HepG2 (cell line): ENCODE measurements around the gene PKIB. TPM values are rescaled to one million over a fixed set of nuclear protein-coding genes. Genes with fewer than 3 reads are reported as not detected.

ENCODE experiments used
- CBFB ChIP-seq: sonication (generic); formaldehyde crosslinking; IDR thresholded peaks from 2 replicates; pipeline ENCODE4 v1.4.0; 2020; ENCODE audit warnings: missing genetic modification reagents
- DNMT1 ChIP-seq: sonication (generic); formaldehyde crosslinking; IDR thresholded peaks from 2 replicates; pipeline ENCODE4 v1.5.1; 2020; ENCODE audit warnings: mild to moderate bottlenecking, missing genetic modification reagents
- KDM2A ChIP-seq: sonication (generic); formaldehyde crosslinking; IDR thresholded peaks from 2 replicates; pipeline ENCODE4 v1.4.0; 2020; ENCODE audit warnings: low read depth, missing genetic modification reagents, borderline replicate concordance
- MAZ ChIP-seq, 2 experiments: sonication (generic) in 1 of 2; formaldehyde crosslinking in 1 of 2; IDR thresholded peaks; 2 replicates each; pipeline versions ENCODE4 v1.5.0 to v1.6.1; 2012 to 2020; ENCODE audit warnings: low read depth in 2 of 2, mild to moderate bottlenecking in 2 of 2, borderline replicate concordance in 1 of 2, improper control_type of control experiment in 1 of 2, low read length in 1 of 2, missing genetic modification reagents in 1 of 2, moderate library complexity in 1 of 2
- MBD4 ChIP-seq: IDR thresholded peaks from 2 replicates; pipeline ENCODE4 v1.6.1; 2012; ENCODE audit warnings: low read length, inconsistent platforms, borderline replicate concordance
- PAXIP1 ChIP-seq: sonication (generic); formaldehyde crosslinking; conservative IDR thresholded peaks from 2 replicates; pipeline ENCODE4 v1.4.0; 2020; ENCODE audit warnings: mild to moderate bottlenecking, missing genetic modification reagents, moderate library complexity
- RERE ChIP-seq: IDR thresholded peaks from 2 replicates; pipeline ENCODE4 v1.6.1; 2016; ENCODE audit warnings: low read depth, missing genetic modification reagents, missing compliant biosample characterization
- ZFP36L1 ChIP-seq: sonication (generic); formaldehyde crosslinking; IDR thresholded peaks from 2 replicates; pipeline ENCODE4 v1.8.0; 2022; ENCODE audit warnings: mild to moderate bottlenecking, missing genetic modification reagents, moderate library complexity
- ZNF180 ChIP-seq: sonication (generic); formaldehyde crosslinking; IDR thresholded peaks from 2 replicates; pipeline ENCODE4 v1.4.0; 2020; ENCODE audit warnings: low read depth, missing genetic modification reagents, borderline replicate concordance
- ZNF414 ChIP-seq: sonication (generic); formaldehyde crosslinking; IDR thresholded peaks from 2 replicates; pipeline ENCODE4 v1.5.0; 2020; ENCODE audit warnings: missing genetic modification reagents
- ZNF549 ChIP-seq: sonication (generic); formaldehyde crosslinking; IDR thresholded peaks from 2 replicates; pipeline ENCODE4 v1.5.0; 2020; ENCODE audit warnings: missing genetic modification reagents
- ZNF784 ChIP-seq: sonication (generic); formaldehyde crosslinking; IDR thresholded peaks from 2 replicates; pipeline ENCODE4 v1.5.1; 2020; ENCODE audit warnings: missing genetic modification reagents, mild to moderate bottlenecking, borderline replicate concordance
- polyA plus RNA-seq, 8 experiments: library from polyadenylated mRNA; depleted of rRNA in 3 of 8; stranded (reverse) in 7 of 8; unstranded in 1 of 8; fragments of >200 nt; fragmentation: Illumina TruSeq in 4 of 8; extraction: Trizol in 4 of 8; gene quantifications; 2 replicates each; pipeline versions ENCODE4 v1.2.1 to v1.2.3, GENCODE V29; 2011 to 2016; ENCODE audit warnings: low read depth in 4 of 8, missing spikeins in 1 of 8, mixed read lengths in 1 of 8; ENCODE audit not compliant: insufficient read depth in 1 of 8
- total RNA-seq, 5 experiments: library from RNA; depleted of rRNA; stranded (reverse); fragments of >200 nt; fragmentation: Illumina TruSeq; extraction: Trizol; gene quantifications; 2 replicates each; pipeline ENCODE4 v1.2.3, GENCODE V29; 2016; ENCODE audit warnings: low read depth in 1 of 5
- TF ChIP-seq, protein P1 (sequence below): sonication (generic); formaldehyde crosslinking; IDR thresholded peaks from 2 replicates; pipeline ENCODE4 v1.4.0; 2020; ENCODE audit warnings: missing genetic modification reagents

Gene PKIB
- total and polyA plus RNA-seq, 2 of the 13 experiments (the other 11 are each of a cell fraction or from before 2014, with no cell fraction given) = 1.4 to 1.5 TPM

DNA sequence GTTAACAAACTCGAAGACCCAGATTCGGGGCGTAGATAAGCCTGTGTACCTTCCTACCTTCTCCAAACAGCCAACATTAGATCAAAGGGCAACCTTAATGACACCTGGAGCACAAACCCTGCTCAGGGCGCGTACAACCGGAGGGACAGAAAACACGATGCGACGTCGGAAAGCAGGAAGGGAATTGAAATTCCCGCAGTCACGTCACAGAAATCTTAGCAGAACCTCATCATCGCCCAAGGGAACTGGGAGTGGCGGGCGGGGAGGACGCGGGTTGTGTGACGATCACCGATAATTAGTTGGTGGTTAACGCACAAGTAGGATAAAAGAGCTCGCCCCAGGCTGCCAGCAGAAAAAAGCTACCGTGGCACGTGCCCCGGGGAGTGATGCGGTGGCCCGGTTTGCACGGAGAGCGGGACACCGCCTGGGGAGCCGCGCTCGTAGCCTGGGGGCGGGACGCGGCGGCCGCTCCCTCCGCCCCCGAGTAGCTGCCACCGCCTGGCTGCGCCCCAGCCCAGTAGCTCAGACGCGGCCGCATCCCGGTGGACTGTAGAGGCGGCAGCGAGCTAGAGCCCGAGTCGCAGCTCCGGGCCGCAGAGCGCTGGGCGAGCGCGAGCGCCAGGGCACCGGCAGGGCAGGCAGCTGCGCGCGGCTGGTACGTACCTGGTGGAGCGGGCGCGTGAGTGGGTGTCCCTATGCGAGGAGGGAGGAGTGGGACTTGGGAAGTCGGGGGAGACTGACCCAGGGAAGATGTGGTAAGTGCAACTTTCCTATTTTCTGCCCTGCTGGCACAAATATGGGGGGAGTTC is at the start of gene PKIB (continued):
- no peak for TF ChIP-seq RERE (CRISPR knock-in tag)
- TF ChIP-seq PAXIP1 (CRISPR knock-in tag) = no peak; the same call in 1 of the 2 replicates
- peak; percentile 35; the same call in 1 of the 2 replicates for TF ChIP-seq CBFB
- peak; percentile 74 for TF ChIP-seq KDM2A (CRISPR knock-in tag)
- 0 out of 2 replicates have a peak, but pooled peaks have one; percentile 37 for TF ChIP-seq ZNF414
- TF ChIP-seq ZNF784 (CRISPR knock-in tag) = peak; percentile 60; the same call in 1 of the 2 replicates
- TF ChIP-seq MAZ (IDR thresholded peaks at IDR 0.05; ENCODE audit: borderline replicate concordance, low read depth, low read length) = peak; percentile 54; the same call in 1 of the 2 replicates
- no peak for TF ChIP-seq MAZ (CRISPR knock-in tag; IDR thresholded peaks at IDR 0.05; ENCODE audit: low read depth)
- TF ChIP-seq ZNF549 (CRISPR knock-in tag) = no peak
- no peak for TF ChIP-seq ZNF180
- TF ChIP-seq ZFP36L1 (CRISPR knock-in tag) = 0 out of 2 replicates have a peak, but pooled peaks have one; percentile 32
- TF ChIP-seq DNMT1 (CRISPR knock-in tag) = no peak
- TF ChIP-seq MBD4 = no peak
- TF ChIP-seq, protein P1, sequence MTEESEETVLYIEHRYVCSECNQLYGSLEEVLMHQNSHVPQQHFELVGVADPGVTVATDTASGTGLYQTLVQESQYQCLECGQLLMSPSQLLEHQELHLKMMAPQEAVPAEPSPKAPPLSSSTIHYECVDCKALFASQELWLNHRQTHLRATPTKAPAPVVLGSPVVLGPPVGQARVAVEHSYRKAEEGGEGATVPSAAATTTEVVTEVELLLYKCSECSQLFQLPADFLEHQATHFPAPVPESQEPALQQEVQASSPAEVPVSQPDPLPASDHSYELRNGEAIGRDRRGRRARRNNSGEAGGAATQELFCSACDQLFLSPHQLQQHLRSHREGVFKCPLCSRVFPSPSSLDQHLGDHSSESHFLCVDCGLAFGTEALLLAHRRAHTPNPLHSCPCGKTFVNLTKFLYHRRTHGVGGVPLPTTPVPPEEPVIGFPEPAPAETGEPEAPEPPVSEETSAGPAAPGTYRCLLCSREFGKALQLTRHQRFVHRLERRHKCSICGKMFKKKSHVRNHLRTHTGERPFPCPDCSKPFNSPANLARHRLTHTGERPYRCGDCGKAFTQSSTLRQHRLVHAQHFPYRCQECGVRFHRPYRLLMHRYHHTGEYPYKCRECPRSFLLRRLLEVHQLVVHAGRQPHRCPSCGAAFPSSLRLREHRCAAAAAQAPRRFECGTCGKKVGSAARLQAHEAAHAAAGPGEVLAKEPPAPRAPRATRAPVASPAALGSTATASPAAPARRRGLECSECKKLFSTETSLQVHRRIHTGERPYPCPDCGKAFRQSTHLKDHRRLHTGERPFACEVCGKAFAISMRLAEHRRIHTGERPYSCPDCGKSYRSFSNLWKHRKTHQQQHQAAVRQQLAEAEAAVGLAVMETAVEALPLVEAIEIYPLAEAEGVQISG (CRISPR knock-in tag) = 0 out of 2 replicates have a peak, but pooled peaks have one; percentile 33
